ENCODE results near the gene PTPN2. TPM values are rescaled to one million over a fixed set of nuclear protein-coding genes. Genes with fewer than 3 reads are reported as not detected.

The PTPN2 gene
- polyA plus RNA-seq, 1 donor from 2014 or later, result 45.7 TPM

GRCh38 chr18:12862874-12863482 is 21.1 kb downstream of the PTPN2 start:
- TF ChIP-seq EZH2 (IDR thresholded peaks at IDR 0.05; ENCODE audit: borderline replicate concordance, insufficient read depth, low read length, poor library complexity, severe bottlenecking), result no peak
- TF ChIP-seq EP300 (conservative IDR thresholded peaks at IDR 0.05; ENCODE audit: poor library complexity, severe bottlenecking), result no peak
- TF ChIP-seq MXI1 (conservative IDR thresholded peaks at IDR 0.05; ENCODE audit: poor library complexity, severe bottlenecking), result no peak
- TF ChIP-seq POLR2AphosphoS5 (IDR thresholded peaks at IDR 0.05), result no peak

GRCh38 chr18:12862467-12862866 is 21.6 kb downstream of the PTPN2 start:
- Histone ChIP-seq H3K27ac (ENCODE audit: low read length) (no peak overlapping the region), H3K4me3 (ENCODE audit: low read length) (no peak overlapping the region), H4K20me1 (ENCODE audit: insufficient read depth) (no peaks in the 10 kb centered on the region), H3F3A (ENCODE audit: insufficient read depth, low read length, poor library complexity, severe bottlenecking) (no peaks in the 10 kb centered on the region), H3K79me2 (replicated peaks; ENCODE audit: insufficient read depth, low read length) (no peaks in the 10 kb centered on the region), H2AFZ (ENCODE audit: low read depth, low read length) (no peak overlapping the region), H3K27me3 (ENCODE audit: insufficient read depth, low read depth, low read length) (no peaks in the 10 kb centered on the region), H3K9me2 (ENCODE audit: insufficient read depth, low read length) (no peaks in the 10 kb centered on the region), H3K9me3 (ENCODE audit: low read length) (no peaks in the 10 kb centered on the region), H3K4me2 (ENCODE audit: low read length) (no peak overlapping the region), H3K36me3 (ENCODE audit: insufficient read depth, low read length) (no peaks in the 10 kb centered on the region), H3K9ac (ENCODE audit: low read length) (no peak overlapping the region)
- no peak for TF ChIP-seq POLR2AphosphoS5 (IDR thresholded peaks at IDR 0.05)
- TF ChIP-seq EP300 (conservative IDR thresholded peaks at IDR 0.05; ENCODE audit: poor library complexity, severe bottlenecking), result no peak
- no peak for TF ChIP-seq MXI1 (conservative IDR thresholded peaks at IDR 0.05; ENCODE audit: poor library complexity, severe bottlenecking)
- TF ChIP-seq REST (IDR thresholded peaks at IDR 0.05; ENCODE audit: borderline replicate concordance), result no peak
- TF ChIP-seq RAD21 (conservative IDR thresholded peaks at IDR 0.05), result no peak
- no peak for TF ChIP-seq TAF1 (IDR thresholded peaks at IDR 0.05; ENCODE audit: low read depth)
- TF ChIP-seq SMC3 (conservative IDR thresholded peaks at IDR 0.05; ENCODE audit: poor library complexity), result no peak
- TF ChIP-seq CTCF (IDR thresholded peaks at IDR 0.05; ENCODE audit: poor library complexity, severe bottlenecking), result no peak
- TF ChIP-seq EZH2 (IDR thresholded peaks at IDR 0.05; ENCODE audit: borderline replicate concordance, insufficient read depth, low read length, poor library complexity, severe bottlenecking), result no peak

More at GRCh38 chr18:12862874-12863482, 21.1 kb downstream of the PTPN2 start:
- Histone ChIP-seq H3K27ac (ENCODE audit: low read length) (no peak overlapping the region), H3K9me2 (ENCODE audit: insufficient read depth, low read length) (no peaks in the 10 kb centered on the region), H3K79me2 (replicated peaks; ENCODE audit: insufficient read depth, low read length) (no peaks in the 10 kb centered on the region), H3K36me3 (ENCODE audit: insufficient read depth, low read length) (no peaks in the 10 kb centered on the region), H3F3A (ENCODE audit: insufficient read depth, low read length, poor library complexity, severe bottlenecking) (no peaks in the 10 kb centered on the region), H2AFZ (ENCODE audit: low read depth, low read length) (no peak overlapping the region), H3K9me3 (ENCODE audit: low read length) (no peaks in the 10 kb centered on the region), H3K4me3 (ENCODE audit: low read length) (no peak overlapping the region), H4K20me1 (ENCODE audit: insufficient read depth) (no peaks in the 10 kb centered on the region), H3K4me2 (ENCODE audit: low read length) (no peak overlapping the region), H3K9ac (ENCODE audit: low read length) (no peak overlapping the region), H3K27me3 (ENCODE audit: insufficient read depth, low read depth, low read length) (no peaks in the 10 kb centered on the region)

All from neural cell (in vitro differentiated cells).